ENCODE measurements around the gene RO60.
"Not testable (repeated sequence)": the region's sequence is repeated elsewhere in the genome, so short reads cannot be mapped to it uniquely, and the experiment has no call there.

The RO60 gene

GRCh38 chr1:193042766-193043691, 16.4 kb upstream of the RO60 start:
- Histone ChIP-seq H3K4me1 (ENCODE audit: insufficient read depth, low read length) (peaks cover 3% of the 10 kb centered on the region; the same call in 1 of the 2 replicates), H3K9ac (ENCODE audit: low read depth, low read length) (no peak overlapping the region), H3K9me3 (ENCODE audit: control insufficient read depth, insufficient read depth, low read length) (no peaks in the 10 kb centered on the region), H3K36me3 (ENCODE audit: insufficient read depth, low read length) (peaks cover 14% of the 10 kb centered on the region)

- not testable (repeated sequence) for H3K36me3 ChIP-seq (ENCODE audit: insufficient read depth, low read length)
These were observed 10.5 kb upstream of the RO60 start for GRCh38 chr1:193048913-193049312.

GRCh38 chr1:193054169-193054675, 5.2 kb upstream of the RO60 start:
- Histone ChIP-seq H3K36me3 (ENCODE audit: insufficient read depth, low read length) (no peaks in the 10 kb centered on the region; the same call in 1 of the 2 replicates), H3K9ac (ENCODE audit: low read depth, low read length) (no peak overlapping the region), H3K4me1 (ENCODE audit: insufficient read depth, low read length) (peaks cover 4% of the 10 kb centered on the region; the same call in 1 of the 2 replicates), H3K9me3 (ENCODE audit: control insufficient read depth, insufficient read depth, low read length) (no peaks in the 10 kb centered on the region)

More at GRCh38 chr1:193048913-193049312, 10.5 kb upstream of the RO60 start:
- H3K4me1 ChIP-seq (ENCODE audit: insufficient read depth, low read length); H3K9ac ChIP-seq (ENCODE audit: low read depth, low read length); H3K9me3 ChIP-seq (ENCODE audit: control insufficient read depth, insufficient read depth, low read length): not testable (repeated sequence)

GRCh38 chr1:193058529-193059281, 707 bp upstream of the RO60 start:
- Histone ChIP-seq H3K9me3 (ENCODE audit: control insufficient read depth, insufficient read depth, low read length) (no peaks in the 10 kb centered on the region), H3K36me3 (ENCODE audit: insufficient read depth, low read length) (no peaks in the 10 kb centered on the region), H3K9ac (ENCODE audit: low read depth, low read length) (peak overlapping the region; percentile 99), H3K4me1 (ENCODE audit: insufficient read depth, low read length) (peaks cover 4% of the 10 kb centered on the region; the same call in 1 of the 2 replicates)

- H3K4me1 ChIP-seq (ENCODE audit: insufficient read depth, low read length) = peaks cover 7% of the 10 kb centered on the region
- H3K36me3 ChIP-seq (ENCODE audit: insufficient read depth, low read length) = no peaks in the 10 kb centered on the region
- H3K9ac ChIP-seq (ENCODE audit: low read depth, low read length) = peak overlapping the region; percentile 99
- no peaks in the 10 kb centered on the region for H3K9me3 ChIP-seq (ENCODE audit: control insufficient read depth, insufficient read depth, low read length)
These were observed 647 bp downstream of the RO60 start for GRCh38 chr1:193060115-193060403.

- peak overlapping the region; percentile 99 for H3K9ac ChIP-seq (ENCODE audit: low read depth, low read length)
- H3K36me3 ChIP-seq (ENCODE audit: insufficient read depth, low read length) = no peaks in the 10 kb centered on the region
- no peaks in the 10 kb centered on the region for H3K9me3 ChIP-seq (ENCODE audit: control insufficient read depth, insufficient read depth, low read length)
- H3K4me1 ChIP-seq (ENCODE audit: insufficient read depth, low read length) = peaks cover 7% of the 10 kb centered on the region
These were observed 994 bp downstream of the RO60 start for GRCh38 chr1:193060406-193060805.

GRCh38 chr1:193060938-193061337, 1.5 kb downstream of the RO60 start:
- Histone ChIP-seq H3K36me3 (ENCODE audit: insufficient read depth, low read length) (no peaks in the 10 kb centered on the region), H3K9me3 (ENCODE audit: control insufficient read depth, insufficient read depth, low read length) (no peaks in the 10 kb centered on the region), H3K9ac (ENCODE audit: low read depth, low read length) (peak overlapping the region; percentile 99; the same call in 1 of the 2 replicates), H3K4me1 (ENCODE audit: insufficient read depth, low read length) (peaks cover 7% of the 10 kb centered on the region)

GRCh38 chr1:193062698-193063463, 3.5 kb downstream of the RO60 start:
- H3K9ac ChIP-seq (ENCODE audit: low read depth, low read length) = no peak overlapping the region
- H3K4me1 ChIP-seq (ENCODE audit: insufficient read depth, low read length) = peaks cover 3% of the 10 kb centered on the region
- H3K36me3 ChIP-seq (ENCODE audit: insufficient read depth, low read length) = no peaks in the 10 kb centered on the region
- no peaks in the 10 kb centered on the region for H3K9me3 ChIP-seq (ENCODE audit: control insufficient read depth, insufficient read depth, low read length)

GRCh38 chr1:193065954-193066353, 6.5 kb downstream of the RO60 start:
- H3K9me3 ChIP-seq (ENCODE audit: control insufficient read depth, insufficient read depth, low read length) = no peaks in the 10 kb centered on the region
- H3K9ac ChIP-seq (ENCODE audit: low read depth, low read length) = no peak overlapping the region
- H3K4me1 ChIP-seq (ENCODE audit: insufficient read depth, low read length) = peaks cover 3% of the 10 kb centered on the region
- H3K36me3 ChIP-seq (ENCODE audit: insufficient read depth, low read length) = no peaks in the 10 kb centered on the region

GRCh38 chr1:193066606-193067005, 7.2 kb downstream of the RO60 start:
- Histone ChIP-seq H3K4me1 (ENCODE audit: insufficient read depth, low read length) (peaks cover 3% of the 10 kb centered on the region; the same call in 1 of the 2 replicates), H3K9ac (ENCODE audit: low read depth, low read length) (no peak overlapping the region), H3K9me3 (ENCODE audit: control insufficient read depth, insufficient read depth, low read length) (no peaks in the 10 kb centered on the region), H3K36me3 (ENCODE audit: insufficient read depth, low read length) (no peaks in the 10 kb centered on the region)

- H3K4me1 ChIP-seq (ENCODE audit: insufficient read depth, low read length) = peaks cover 3% of the 10 kb centered on the region; the same call in 1 of the 2 replicates
- H3K9ac ChIP-seq (ENCODE audit: low read depth, low read length) = no peak overlapping the region
- H3K36me3 ChIP-seq (ENCODE audit: insufficient read depth, low read length) = no peaks in the 10 kb centered on the region
- H3K9me3 ChIP-seq (ENCODE audit: control insufficient read depth, insufficient read depth, low read length) = no peaks in the 10 kb centered on the region
These were observed 8.6 kb downstream of the RO60 start for GRCh38 chr1:193068013-193068412.

- Histone ChIP-seq H3K9ac (ENCODE audit: low read depth, low read length) (no peak overlapping the region), H3K9me3 (ENCODE audit: control insufficient read depth, insufficient read depth, low read length) (no peaks in the 10 kb centered on the region), H3K4me1 (ENCODE audit: insufficient read depth, low read length) (no peaks in the 10 kb centered on the region), H3K36me3 (ENCODE audit: insufficient read depth, low read length) (no peaks in the 10 kb centered on the region)
These were observed 10.5 kb downstream of the RO60 start for GRCh38 chr1:193069748-193070385.

- Histone ChIP-seq H3K9me3 (ENCODE audit: control insufficient read depth, insufficient read depth, low read length) (no peaks in the 10 kb centered on the region), H3K36me3 (ENCODE audit: insufficient read depth, low read length) (no peaks in the 10 kb centered on the region), H3K4me1 (ENCODE audit: insufficient read depth, low read length) (no peaks in the 10 kb centered on the region), H3K9ac (ENCODE audit: low read depth, low read length) (no peak overlapping the region)
These were observed 11.0 kb downstream of the RO60 start for GRCh38 chr1:193070386-193070753.

- Histone ChIP-seq H3K9ac (ENCODE audit: low read depth, low read length) (no peak overlapping the region), H3K4me1 (ENCODE audit: insufficient read depth, low read length) (no peaks in the 10 kb centered on the region), H3K9me3 (ENCODE audit: control insufficient read depth, insufficient read depth, low read length) (no peaks in the 10 kb centered on the region), H3K36me3 (ENCODE audit: insufficient read depth, low read length) (no peaks in the 10 kb centered on the region)
These were observed 11.5 kb downstream of the RO60 start for GRCh38 chr1:193070942-193071341.

All from ES-I3 (cell line).